Vein endothelial cell (primary cell): ENCODE data around the gene USP6. TPM values are rescaled to one million over a fixed set of nuclear protein-coding genes. Genes with fewer than 3 reads are reported as not detected.

Experiments
- small RNA-seq: library from RNA; depleted of rRNA; stranded (forward); fragments of <200 nt; gene quantifications from one replicate; pipeline ENCODE3, GENCODE V24; 2012
- total RNA-seq: library from RNA; depleted of rRNA; stranded (reverse); fragments of >200 nt; gene quantifications from 2 replicates; pipeline ENCODE4 v1.2.3, GENCODE V29; 2012

USP6 gene
- not detected in 2 replicates for total RNA-seq

DNA sequence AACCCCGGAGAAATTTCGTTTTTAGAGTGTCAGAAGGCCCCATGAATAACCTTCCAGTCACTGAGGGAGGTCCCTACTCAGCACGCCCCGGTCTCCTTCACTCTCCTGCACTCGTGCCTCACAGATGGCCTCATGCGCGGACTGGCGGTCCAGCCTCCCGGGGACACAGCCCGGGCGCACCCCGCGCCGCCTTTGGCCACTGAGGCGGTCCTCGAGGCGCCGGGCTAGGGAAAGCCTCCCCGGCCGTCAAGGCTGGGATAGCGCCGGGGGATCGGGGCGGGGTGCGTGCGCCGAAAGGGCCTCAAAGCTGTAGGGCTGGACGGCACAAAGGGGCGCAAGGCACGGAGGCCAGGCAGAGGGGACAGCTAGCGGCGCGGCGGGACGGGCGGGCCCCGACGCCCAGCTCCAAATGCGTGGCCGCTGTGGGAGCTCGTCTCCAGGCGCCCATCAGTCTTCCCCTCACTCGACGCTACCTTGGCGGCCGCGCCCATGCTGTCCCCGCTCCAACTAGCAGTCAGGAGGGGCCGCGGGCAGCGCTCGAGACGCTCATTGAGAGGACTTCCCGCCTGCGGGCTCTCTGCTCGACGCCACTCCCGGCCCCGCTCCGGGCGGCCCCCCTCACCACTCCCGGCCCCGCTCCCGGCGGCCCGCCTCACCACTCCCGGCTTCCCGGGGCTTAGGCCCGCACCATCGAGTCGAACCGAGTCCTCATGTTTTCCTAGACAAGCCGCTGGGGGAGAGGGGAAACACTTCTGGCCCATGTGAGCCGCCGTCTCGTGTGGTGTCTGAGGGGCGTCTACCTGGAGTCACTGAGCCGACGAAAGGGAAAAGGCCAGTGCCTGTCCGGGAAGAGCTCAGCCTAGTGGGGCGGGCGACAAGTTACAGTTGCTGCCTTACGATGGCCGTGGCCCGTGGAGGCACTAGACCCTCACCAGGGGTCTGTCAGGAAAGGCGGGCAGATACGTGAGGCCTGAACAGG lies at the start of gene USP6:
Gene USP6, plus strand, starts transcription at position 360 of the 979 bp plus-strand sequence. CDS start 14,336 bp downstream, outside the sequence.

DNA sequence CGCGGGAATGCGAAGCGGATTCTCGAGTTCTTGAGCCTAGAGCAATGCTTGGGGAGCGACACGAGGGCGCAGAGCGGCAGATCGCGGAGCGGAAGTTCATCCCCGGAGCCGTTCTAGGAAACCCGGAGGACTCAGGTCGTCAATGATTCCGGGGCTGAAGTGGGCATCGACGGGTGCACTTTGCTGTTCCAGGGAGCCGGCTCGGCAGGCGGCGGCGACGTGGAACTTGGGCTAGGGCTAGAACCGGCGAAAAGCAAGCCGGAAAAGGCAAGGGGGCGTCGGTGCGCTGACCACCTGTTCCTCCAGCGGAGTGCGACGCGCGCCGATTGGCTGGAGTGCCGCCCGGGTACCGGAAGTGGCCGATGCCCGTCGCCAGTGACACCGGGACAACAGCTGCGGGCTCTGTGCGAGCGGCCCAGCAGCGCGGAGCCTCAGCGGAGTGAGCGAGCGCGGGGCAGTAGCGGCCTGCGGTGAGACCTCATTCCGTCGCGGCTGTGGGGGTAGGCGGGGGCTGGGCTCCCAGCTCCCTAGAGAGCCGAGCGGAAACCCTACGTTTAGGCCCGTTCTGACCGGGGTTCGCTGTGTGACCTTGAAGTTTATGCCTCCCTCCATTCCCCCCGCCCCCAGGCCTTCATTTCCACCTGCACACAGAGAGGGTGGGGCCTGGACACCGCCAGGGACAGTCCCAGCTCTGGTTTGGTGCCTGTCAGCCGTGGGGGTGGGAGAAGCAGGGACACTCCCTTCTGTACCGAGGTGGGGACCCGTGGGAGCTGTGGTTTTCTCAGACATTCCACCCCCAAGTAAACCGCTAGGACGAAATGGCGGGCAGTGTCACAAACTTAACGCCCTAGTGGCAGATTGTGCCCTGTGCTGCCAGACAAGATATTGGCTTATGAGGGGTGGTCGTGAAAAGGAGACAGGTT lies 37.5 kb upstream of the USP6 start, which contains the start of gene ZFP3:
Gene ZFP3, plus strand, starts transcription at position 362 of the 923 bp plus-strand sequence. CDS start 13,038 bp downstream, outside the sequence.

DNA sequence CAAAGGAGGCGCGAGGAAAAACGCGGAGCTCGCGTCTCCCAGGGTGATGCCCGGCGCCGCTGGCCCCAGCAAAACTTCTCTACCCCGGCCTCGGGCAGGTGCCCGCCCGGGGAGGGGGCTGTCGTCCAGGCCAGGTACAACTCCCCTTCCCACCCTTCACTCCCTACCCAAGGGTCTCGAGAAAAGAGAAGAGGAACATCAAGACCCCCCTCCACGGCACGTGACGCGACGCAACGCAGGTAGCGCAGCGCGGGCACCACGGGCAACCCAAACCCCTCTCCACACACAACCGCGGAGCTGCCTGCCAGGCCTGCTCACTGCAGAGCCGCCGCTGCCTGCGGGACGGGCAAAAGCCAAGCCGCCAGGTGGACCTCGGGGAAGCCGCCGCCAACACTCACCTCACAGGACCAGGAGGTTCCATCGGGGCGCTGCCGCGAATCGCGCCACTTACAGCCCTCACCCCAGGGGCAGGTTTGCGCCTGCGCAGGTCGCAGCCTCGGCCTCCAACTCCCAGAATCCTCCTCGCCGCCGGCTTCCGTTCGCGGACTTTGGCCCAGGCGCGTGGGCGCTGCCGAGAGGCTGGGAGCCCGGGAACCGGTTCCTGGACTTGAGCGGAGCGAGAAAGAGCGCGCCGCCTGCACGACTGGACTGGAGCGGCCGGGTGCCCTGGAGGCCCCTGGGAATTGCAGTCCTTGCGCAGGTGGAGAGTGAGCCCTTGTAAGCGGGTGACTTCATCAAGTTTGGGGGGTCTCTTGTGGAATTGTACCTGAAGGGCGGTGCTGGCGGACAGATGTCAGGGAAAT lies 4.2 kb upstream of the USP6 start, which contains the start of gene ZNF232:
Gene ZNF232, minus strand, starts transcription at position 477 of the 803 bp plus-strand sequence. Its CDS starts 56 bp downstream, at position 421.

DNA sequence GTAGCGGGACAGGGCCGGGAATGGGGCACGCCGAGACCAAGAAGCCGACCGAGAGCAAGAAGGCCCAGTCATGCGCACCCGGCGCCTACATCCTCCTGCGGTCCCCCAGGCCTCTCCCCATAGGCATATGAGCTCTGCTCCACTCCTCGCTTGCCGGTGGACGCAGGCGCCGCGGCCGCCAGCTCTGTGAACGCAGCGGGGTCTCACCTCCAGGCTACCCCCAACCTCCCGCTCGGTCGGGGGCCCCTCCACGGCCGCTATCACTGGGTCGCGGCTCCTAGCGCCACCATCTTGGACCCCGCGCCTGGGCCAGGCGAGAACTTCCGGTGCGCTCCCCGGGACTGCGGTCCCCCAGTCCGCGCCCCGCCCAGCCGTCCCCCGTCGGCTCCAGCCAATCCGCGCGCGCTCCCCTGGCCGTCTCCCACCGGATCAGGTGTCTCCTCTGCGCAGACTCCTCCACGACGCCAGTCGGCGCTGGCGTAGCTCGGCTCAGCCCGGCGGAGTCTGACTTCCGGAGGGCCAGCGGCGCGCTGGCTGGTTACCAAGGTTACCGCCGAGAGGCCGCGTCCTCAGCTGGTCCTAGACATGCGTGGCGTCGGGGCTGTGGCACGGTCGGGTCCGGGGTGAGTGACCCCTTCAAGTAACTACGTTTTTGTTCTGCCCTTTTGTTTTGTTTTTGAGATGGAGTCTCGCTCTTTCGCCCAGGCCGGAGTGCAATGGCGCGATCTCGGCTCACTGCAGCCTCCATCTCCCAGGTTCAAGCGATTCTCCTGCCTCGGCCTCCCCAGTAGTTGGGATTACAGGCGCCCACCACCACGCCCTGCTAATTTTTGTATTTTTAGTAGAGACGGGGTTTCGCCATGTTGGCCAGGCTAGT lies 75.9 kb downstream of the USP6 start, which contains the start of gene ZNF594:
Gene ZNF594, minus strand, starts transcription at position 328 of the 877 bp plus-strand sequence. CDS start 7,612 bp downstream, outside the sequence.

Small RNA genes lying within 50 kb of the gene (small RNA-seq; reads per million reads assigned to genes)
- not detected for gene AC012146.4

Other genes starting within 250 kb of the USP6 start
- 1.1 and 1.3 TPM in 2 replicates for gene C17orf107, start 216.5 kb upstream of the USP6 start, total RNA-seq
- gene CHRNE, start 212.9 kb upstream of the USP6 start, total RNA-seq = 0.65 and 3.0 TPM in 2 replicates
- gene GP1BA, start 183.8 kb upstream of the USP6 start, total RNA-seq = not detected in 2 replicates
- gene SLC25A11, start 176.0 kb upstream of the USP6 start, total RNA-seq = 40.4 and 59.4 TPM in 2 replicates
- 39.5 and 40.2 TPM in 2 replicates for gene RNF167, start 175.8 kb upstream of the USP6 start, total RNA-seq
- 506 and 560 TPM in 2 replicates for gene PFN1, start 167.5 kb upstream of the USP6 start, total RNA-seq
- gene ENO3, start 164.9 kb upstream of the USP6 start, total RNA-seq = 1.5 and 1.6 TPM in 2 replicates
- 40.2 and 45.6 TPM in 2 replicates for gene SPAG7, start 148.2 kb upstream of the USP6 start, total RNA-seq
- gene CAMTA2, start 128.4 kb upstream of the USP6 start, total RNA-seq = 8.2 and 10.0 TPM in 2 replicates
- 0.33 and 0.48 TPM in 2 replicates for gene INCA1, start 118.5 kb upstream of the USP6 start, total RNA-seq
- gene KIF1C, start 118.1 kb upstream of the USP6 start, total RNA-seq = 116 and 123 TPM in 2 replicates
- 0.33 TPM in 1 of 2 replicates, not detected in the other for gene SLC52A1, start 80.6 kb upstream of the USP6 start, total RNA-seq
- 2.0 and 2.7 TPM in 2 replicates for gene ZFP3, start 37.6 kb upstream of the USP6 start, total RNA-seq
- 5.3 and 6.5 TPM in 2 replicates for gene ZNF232, start 4.2 kb upstream of the USP6 start, total RNA-seq
- 4.6 and 6.8 TPM in 2 replicates for gene ZNF594, start 75.8 kb downstream of the USP6 start, total RNA-seq
- not detected in 2 replicates for gene SCIMP, start 118.8 kb downstream of the USP6 start, total RNA-seq
- gene RABEP1, start 166.3 kb downstream of the USP6 start, total RNA-seq = 41.7 and 44.1 TPM in 2 replicates